HG03342 (cell line): ENCODE data around the gene TMEM185A.
"Not testable (repeated sequence)": the region's sequence is repeated elsewhere in the genome, so short reads cannot be mapped to it uniquely, and the experiment has no call there.

Experiments used
- ATAC-seq: cut with Tn5 transposase; IDR thresholded peaks from one replicate; pipeline ENCODE4 v1.9.1; 2021; ENCODE audit warnings: mild to moderate bottlenecking, moderate library complexity; ENCODE audit not compliant: unreplicated experiment

The TMEM185A gene

DNA sequence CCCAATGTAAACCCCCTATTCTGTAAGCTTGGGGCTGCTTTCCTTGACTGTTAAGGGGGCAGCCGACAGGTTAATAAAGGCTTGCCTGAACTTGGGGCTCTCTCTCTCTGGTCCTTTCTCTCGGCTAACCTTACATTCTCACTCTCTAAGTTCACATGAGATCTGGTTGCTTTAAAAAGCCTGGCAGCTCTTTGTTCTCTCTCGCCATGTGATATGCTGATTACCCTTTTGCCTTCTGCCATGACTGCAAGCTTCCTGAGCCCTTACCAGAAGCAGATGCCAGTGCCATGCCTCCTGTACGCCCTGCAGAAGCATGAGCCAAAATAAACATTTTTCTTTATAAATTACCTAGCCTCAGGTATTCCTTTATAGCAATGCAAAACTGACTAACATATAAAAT, 76.3 kb downstream of the TMEM185A start:
- ATAC-seq, result not testable (repeated sequence)

DNA sequence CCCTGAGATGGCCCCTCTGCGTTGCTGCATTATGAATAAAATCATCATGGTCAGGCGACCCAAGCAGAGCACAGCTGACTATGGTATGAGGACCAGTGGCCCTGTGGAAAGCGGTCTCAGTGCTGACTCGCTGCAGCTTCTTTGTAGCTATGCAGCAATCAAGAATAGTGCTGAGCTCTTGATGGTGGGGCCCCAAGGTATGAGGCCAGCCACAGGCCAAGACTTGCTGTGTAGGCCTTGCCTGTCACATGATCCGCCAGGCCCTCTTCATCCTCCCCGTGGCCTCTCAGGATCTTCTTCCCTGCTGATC, 79.7 kb downstream of the TMEM185A start:
- not testable (repeated sequence) for ATAC-seq

DNA sequence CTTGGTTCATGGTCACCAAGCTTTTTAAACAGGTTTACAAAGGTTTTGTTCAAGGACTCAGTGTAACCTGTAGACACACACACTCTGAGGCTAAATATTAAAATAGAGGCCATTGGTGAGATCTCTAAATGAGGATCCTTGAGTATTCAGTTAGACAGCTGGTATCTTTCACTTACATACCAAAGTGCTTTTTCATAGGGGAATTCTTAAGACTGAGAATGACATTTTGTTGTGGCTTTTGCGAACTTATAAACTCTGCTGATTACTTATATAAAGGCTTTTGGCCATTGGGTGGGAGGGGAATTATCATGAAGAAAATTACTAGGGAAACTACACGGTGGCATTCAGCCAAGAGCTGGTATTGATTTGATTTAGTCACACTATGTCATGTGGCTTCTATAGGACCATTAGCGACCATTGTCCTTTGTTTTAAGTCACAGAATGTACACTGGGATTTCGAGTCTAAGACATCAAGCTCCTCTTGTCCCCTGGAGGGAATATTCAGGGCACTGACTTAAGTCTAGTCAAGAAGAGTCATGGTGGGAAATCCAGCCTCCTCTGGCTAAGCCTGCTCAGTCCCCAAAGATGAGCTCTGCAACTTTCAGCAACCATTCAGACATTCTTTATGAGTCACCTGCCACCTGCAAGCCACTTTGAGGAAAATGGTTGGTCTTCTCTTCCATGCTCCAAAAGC, 80.2 kb downstream of the TMEM185A start:
- ATAC-seq, result not testable (repeated sequence)

DNA sequence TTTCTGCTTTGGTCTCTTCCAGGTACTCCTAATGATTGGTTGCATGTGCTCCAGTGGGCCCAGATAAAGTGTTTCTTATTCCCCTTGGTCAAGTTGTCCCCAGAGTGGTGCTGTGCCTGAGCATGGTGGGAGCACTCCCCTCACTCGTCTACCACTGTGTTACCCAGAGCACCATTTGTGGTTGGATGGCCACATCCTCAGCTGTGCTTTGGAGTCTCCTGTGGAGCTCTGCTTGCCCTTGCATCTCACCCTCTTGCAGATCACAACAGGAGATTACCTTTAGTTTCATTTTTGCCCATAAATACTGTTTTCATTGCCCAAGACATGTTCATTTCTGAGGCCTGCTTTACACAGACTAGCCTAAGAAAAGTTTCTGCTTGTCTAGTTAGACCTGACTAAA, 81.1 kb downstream of the TMEM185A start:
- not testable (repeated sequence) for ATAC-seq

DNA sequence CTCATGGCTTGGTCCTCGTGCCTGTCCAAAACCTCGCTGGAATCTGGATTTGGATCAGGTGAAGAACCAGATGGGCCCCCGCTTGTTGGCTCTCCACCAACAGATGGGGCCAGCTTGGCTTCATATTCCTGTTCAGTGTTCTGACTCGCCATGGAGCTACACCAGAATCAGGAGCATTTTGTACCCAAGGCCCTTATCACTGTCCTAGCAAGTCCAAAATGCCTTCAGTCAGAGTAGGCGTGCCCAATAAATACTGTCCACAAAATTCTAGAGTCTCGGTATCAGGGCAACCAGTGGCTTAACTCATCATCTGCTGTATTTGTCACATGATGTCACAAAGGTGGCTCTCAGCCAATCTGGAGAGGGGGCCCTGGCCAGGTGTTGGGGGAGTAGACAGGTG, 81.9 kb downstream of the TMEM185A start, which contains the start of gene HSFX3:
TSS of gene HSFX3 (minus strand) at position 224 of the 400 bp plus-strand sequence. CDS start at position 152, 72 bp downstream.
- not testable (repeated sequence) for ATAC-seq

DNA sequence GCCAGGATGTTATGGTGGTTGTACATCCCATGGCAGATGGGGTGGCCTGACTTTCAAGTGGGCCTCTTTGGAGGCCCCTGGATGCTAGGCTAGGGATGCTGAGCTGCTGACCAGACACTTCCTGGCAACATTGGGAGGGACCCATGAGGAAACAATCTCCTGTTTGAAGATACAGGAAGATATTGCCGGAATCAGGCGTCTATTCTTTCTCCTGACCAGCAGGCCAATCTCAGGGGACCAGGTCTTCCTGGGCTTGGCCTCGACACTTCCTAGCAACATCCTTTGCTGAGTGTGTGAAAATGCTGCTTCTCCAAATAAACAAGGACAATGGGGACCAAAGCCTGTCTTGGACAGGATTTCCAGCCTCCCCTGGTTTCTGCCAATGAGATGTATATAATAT, 83.8 kb downstream of the TMEM185A start:
- ATAC-seq, result not testable (repeated sequence)

DNA sequence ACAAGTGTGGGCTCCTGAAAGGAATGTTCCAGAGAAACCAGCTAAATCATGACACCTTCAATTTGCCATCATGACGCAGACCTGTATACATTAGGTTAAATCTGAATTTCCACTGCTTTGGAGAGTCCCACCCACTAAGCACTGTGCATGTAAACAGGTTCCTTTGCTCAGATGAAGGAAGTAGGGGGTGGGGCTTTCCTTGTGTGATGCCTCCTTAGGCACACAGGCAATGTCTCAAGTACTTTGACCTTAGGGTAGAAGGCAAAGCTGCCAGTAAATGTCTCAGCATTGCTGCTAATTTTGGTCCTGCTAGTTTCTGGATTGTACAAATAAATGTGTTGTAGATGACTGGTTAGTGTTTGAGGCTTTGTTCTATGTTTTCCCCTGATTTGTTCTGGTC, 84.6 kb downstream of the TMEM185A start:
- not testable (repeated sequence) for ATAC-seq
